CD4-positive, alpha-beta T cell (primary cell): Measurements from ENCODE around the gene OTUD3. TPM values are rescaled to one million over a fixed set of nuclear protein-coding genes. Genes with fewer than 3 reads are reported as not detected.

Experiments used
- ATAC-seq: fragments of 200-7000 bp; cut with Tn5 transposase; one replicate; pipeline ENCODE4 v1.10.0; 2022; ENCODE audit warnings: mild to moderate bottlenecking; ENCODE audit not compliant: poor library complexity
- CTCF ChIA-PET: fragments of 350-600 bp; sonication (Branson Sonifier 250); formaldehyde crosslinking; loops from one replicate; lab custom pipeline; 2021; ENCODE audit warnings: antibody characterized with exemption, inconsistent platforms; lab: Charles Lee
- POLR2A ChIA-PET: fragments of 350-600 bp; sonication (Branson Sonifier 250); formaldehyde crosslinking; loops from one replicate; lab custom pipeline; 2021; ENCODE audit warnings: antibody characterized with exemption, inconsistent platforms; lab: Charles Lee
- DNase-seq, 14 experiments: peaks; one replicate each; pipeline ENCODE4 v3.0.0-alpha.2; 2013 to 2020; ENCODE audit warnings: mixed read lengths in 2 of 14
- H3K27ac ChIP-seq, 2 donors: one replicate each; pipeline versions ENCODE4 v1.5.1 to v1.7.0; 2013; ENCODE audit warnings: low read length in 2 of 2, low read depth in 1 of 2, mild to moderate bottlenecking in 1 of 2
- H3K27me3 ChIP-seq, 2 experiments: 1 replicate in 1 of 2; 2 replicates in 1 of 2; pipeline versions ENCODE4 v1.6.1 to v1.7.0; 2013; ENCODE audit warnings: low read length in 2 of 2, control low read depth in 1 of 2, mild to moderate bottlenecking in 1 of 2, moderate library complexity in 1 of 2; ENCODE audit not compliant: insufficient read depth in 2 of 2, control insufficient read depth in 1 of 2
- H3K36me3 ChIP-seq: one replicate; pipeline ENCODE4 v1.6.1; 2013; ENCODE audit warnings: low read length, control low read depth; ENCODE audit not compliant: insufficient read depth
- H3K4me1 ChIP-seq: one replicate; pipeline ENCODE4 v1.6.1; 2013; ENCODE audit warnings: low read length, control low read depth; ENCODE audit not compliant: insufficient read depth
- H3K4me3 ChIP-seq: one replicate; pipeline ENCODE4 v1.5.1; 2013; ENCODE audit warnings: mild to moderate bottlenecking, low read length, moderate library complexity
- H3K9me3 ChIP-seq, 2 experiments: 1 replicate in 1 of 2; 2 replicates in 1 of 2; pipeline versions ENCODE4 v1.6.1 to v1.7.0; 2013; ENCODE audit warnings: low read length in 2 of 2, mild to moderate bottlenecking in 2 of 2, control low read depth in 1 of 2, moderate library complexity in 1 of 2; ENCODE audit not compliant: control insufficient read depth in 1 of 2, insufficient read depth in 1 of 2
- H3K27ac Mint-ChIP-seq: one replicate; pipeline ENCODE4 v1.8.0; 2020; ENCODE audit warnings: mixed read lengths
- H3K27me3 Mint-ChIP-seq: one replicate; pipeline ENCODE4 v1.8.0; 2021; ENCODE audit warnings: mixed read lengths
- H3K36me3 Mint-ChIP-seq: one replicate; pipeline ENCODE4 v1.8.0; 2021; ENCODE audit warnings: low read depth, mixed read lengths
- H3K4me1 Mint-ChIP-seq: one replicate; pipeline ENCODE4 v1.8.0; 2021; ENCODE audit warnings: low read depth, mixed read lengths
- H3K4me3 Mint-ChIP-seq: one replicate; pipeline ENCODE4 v1.8.0; 2020; ENCODE audit warnings: mild to moderate bottlenecking, mixed read lengths
- H3K9me3 Mint-ChIP-seq: one replicate; pipeline ENCODE4 v1.8.0; 2020; ENCODE audit warnings: mixed read lengths
- intact Hi-C, 2 experiments: fragments of 100-400 bp; cut with DNase I in 1 of 2; cut with micrococcal nuclease in 1 of 2; formaldehyde crosslinking; loops; one replicate each; pipeline versions ENCODE4 v1.15.1 to v1.9.0; 2023 to 2025; cut with DNase I, micrococcal nuclease
- total RNA-seq, 174 experiments: library from RNA in 2 of 174; stranded (reverse) in 2 of 174; gene quantifications; one replicate each; pipeline ENCODE4 v1.2.3 and lab custom pipeline; 2021 to 2026
- TF ChIP-seq, protein P1 (sequence below): fragments of 200-600 bp; IDR thresholded peaks from one replicate; pipeline ENCODE4 v1.8.0; 2022; ENCODE audit warnings: antibody characterized with exemption, mild to moderate bottlenecking

OTUD3 gene
- total RNA-seq, 2 experiments from 2014 or later = 11.4 to 12.6 TPM

DNA sequence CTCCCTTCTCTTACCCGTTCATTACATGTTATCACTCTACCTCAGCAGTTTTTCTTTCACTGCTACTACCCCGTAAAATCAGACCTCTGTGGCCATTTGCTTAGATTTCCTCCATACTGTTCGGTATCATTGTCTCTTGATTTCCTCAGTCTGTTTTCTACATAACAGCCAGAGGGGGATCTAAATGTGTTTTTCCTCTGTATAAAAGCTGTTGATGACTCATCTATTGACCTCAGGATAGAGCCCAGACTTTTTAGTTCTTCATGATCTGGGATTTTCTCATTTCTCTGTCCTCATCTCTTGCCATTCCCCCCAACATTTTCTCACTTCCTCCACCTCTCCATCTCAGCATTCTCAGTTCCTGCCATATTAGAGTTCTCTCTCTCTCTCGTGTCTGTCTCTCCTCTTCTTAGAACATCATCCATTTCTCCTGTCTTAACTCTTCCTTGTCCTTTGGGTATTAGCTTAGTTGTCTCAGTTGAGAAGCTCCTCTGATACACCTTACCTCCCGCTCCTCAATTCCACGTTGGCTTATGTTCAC lies 10.5 kb downstream of the OTUD3 start:
- Histone ChIP-seq H3K4me3 (no peak overlapping the region), H3K27ac (no peak overlapping the region), H3K9me3 (no peaks in the 10 kb centered on the region), H3K27me3 (no peaks in the 10 kb centered on the region), H3K4me1 (no peaks in the 10 kb centered on the region), H3K36me3 (peaks cover 69% of the 10 kb centered on the region)
- Mint-ChIP-seq H3K4me3 (no peak overlapping the region), H3K9me3 (no peaks in the 10 kb centered on the region), H3K27me3 (no peaks in the 10 kb centered on the region), H3K27ac (no peak overlapping the region), H3K4me1 (peaks cover 24% of the 10 kb centered on the region), H3K36me3 (peaks cover 74% of the 10 kb centered on the region)
- ATAC-seq (no peak), DNase-seq (no peak)
- intact Hi-C loops = no loop called here
- CTCF ChIA-PET = no interaction called here
- POLR2A ChIA-PET = no interaction called here
- TF ChIP-seq, protein P1, sequence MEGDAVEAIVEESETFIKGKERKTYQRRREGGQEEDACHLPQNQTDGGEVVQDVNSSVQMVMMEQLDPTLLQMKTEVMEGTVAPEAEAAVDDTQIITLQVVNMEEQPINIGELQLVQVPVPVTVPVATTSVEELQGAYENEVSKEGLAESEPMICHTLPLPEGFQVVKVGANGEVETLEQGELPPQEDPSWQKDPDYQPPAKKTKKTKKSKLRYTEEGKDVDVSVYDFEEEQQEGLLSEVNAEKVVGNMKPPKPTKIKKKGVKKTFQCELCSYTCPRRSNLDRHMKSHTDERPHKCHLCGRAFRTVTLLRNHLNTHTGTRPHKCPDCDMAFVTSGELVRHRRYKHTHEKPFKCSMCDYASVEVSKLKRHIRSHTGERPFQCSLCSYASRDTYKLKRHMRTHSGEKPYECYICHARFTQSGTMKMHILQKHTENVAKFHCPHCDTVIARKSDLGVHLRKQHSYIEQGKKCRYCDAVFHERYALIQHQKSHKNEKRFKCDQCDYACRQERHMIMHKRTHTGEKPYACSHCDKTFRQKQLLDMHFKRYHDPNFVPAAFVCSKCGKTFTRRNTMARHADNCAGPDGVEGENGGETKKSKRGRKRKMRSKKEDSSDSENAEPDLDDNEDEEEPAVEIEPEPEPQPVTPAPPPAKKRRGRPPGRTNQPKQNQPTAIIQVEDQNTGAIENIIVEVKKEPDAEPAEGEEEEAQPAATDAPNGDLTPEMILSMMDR = no peak

DNA sequence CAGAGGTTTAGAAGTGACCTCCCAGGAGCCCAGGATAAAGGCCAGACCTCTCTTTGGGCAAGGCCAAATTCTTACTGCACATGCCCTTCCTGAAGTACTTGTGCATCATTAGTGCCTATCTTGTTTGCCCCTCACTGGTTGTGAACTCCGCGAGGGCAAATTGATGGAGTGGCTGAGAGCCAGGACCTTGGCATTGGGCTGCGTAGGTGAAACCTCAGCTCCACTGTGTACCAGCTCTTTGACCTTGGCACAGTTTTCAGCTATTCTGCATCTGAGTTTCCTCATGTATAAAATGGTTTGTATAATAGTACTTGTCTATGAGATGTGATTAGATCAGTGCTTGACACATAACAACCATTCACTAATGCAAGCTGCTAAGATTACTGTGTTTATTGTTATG lies 11.5 kb downstream of the OTUD3 start:
- TF ChIP-seq, protein P1 = no peak
- H3K36me3 Mint-ChIP-seq = peaks cover 74% of the 10 kb centered on the region
- CTCF ChIA-PET = interaction anchor here (2.1 kb wide), 1 partner anchor 12 kb away, joined by 6 read pairs; the partner anchor contains the start of gene OTUD3
- no peak overlapping the region for H3K27ac Mint-ChIP-seq
- Histone ChIP-seq H3K36me3 (peaks cover 69% of the 10 kb centered on the region), H3K27me3 (no peaks in the 10 kb centered on the region), H3K4me1 (no peaks in the 10 kb centered on the region), H3K9me3 (no peaks in the 10 kb centered on the region), H3K4me3 (no peak overlapping the region), H3K27ac (no peak overlapping the region)
- intact Hi-C loops = no loop called here
- no peak overlapping the region for H3K4me3 Mint-ChIP-seq
- no peaks in the 10 kb centered on the region for H3K27me3 Mint-ChIP-seq
- H3K4me1 Mint-ChIP-seq = peaks cover 14% of the 10 kb centered on the region
- H3K9me3 Mint-ChIP-seq = no peaks in the 10 kb centered on the region
- ATAC-seq (no peak), DNase-seq (no peak)
- POLR2A ChIA-PET = no interaction called here

DNA sequence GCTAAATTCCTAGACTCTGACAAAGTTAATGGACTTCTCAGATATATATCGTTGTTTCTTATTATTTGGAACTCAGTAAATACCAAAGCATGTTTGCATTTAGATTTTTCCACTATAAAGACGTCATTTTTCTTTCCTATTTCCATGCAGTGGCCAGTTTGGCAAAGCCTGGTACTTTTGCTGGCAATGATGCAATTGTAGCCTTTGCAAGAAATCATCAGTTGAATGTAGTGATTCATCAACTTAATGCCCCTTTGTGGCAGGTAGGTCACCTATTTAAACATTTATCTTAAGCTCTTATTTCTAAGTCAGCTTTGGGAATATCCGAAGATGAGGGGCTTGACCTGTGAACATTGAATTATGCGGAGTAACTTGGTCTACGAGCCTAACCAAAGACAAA lies 12.0 kb downstream of the OTUD3 start:
- Mint-ChIP-seq H3K27me3 (no peaks in the 10 kb centered on the region), H3K9me3 (no peaks in the 10 kb centered on the region), H3K4me1 (peaks cover 12% of the 10 kb centered on the region), H3K27ac (no peak overlapping the region), H3K4me3 (no peak overlapping the region), H3K36me3 (peaks cover 80% of the 10 kb centered on the region)
- ATAC-seq (no peak), DNase-seq (no peak)
- H3K9me3 ChIP-seq = no peaks in the 10 kb centered on the region
- H3K4me1 ChIP-seq = no peaks in the 10 kb centered on the region
- H3K4me3 ChIP-seq = no peak overlapping the region
- TF ChIP-seq, protein P1 = no peak
- POLR2A ChIA-PET = no interaction called here
- H3K27ac ChIP-seq = no peak overlapping the region
- H3K36me3 ChIP-seq = peaks cover 75% of the 10 kb centered on the region
- CTCF ChIA-PET = interaction anchor here (2.1 kb wide), 1 partner anchor 12 kb away, joined by 6 read pairs; the partner anchor contains the start of gene OTUD3
- H3K27me3 ChIP-seq = no peaks in the 10 kb centered on the region
- intact Hi-C loops = no loop called here
